MCF 10A (cell line): ENCODE results near the gene TAF9. TPM values are rescaled to one million over a fixed set of nuclear protein-coding genes. Genes with fewer than 3 reads are reported as not detected.

Experiments
- BruUV-seq: library from RNA; stranded (reverse); fragments of 400-500 nt; replicated peaks from 2 replicates; lab custom pipeline; 2021; lab: Mats Ljungman, UMichigan
- CTCF ChIA-PET: fragments of 300-600 bp; sonication (Branson Sonifier 250); formaldehyde crosslinking; extraction: SDS; loops from one replicate; lab custom pipeline; 2021; ENCODE audit warnings: antibody characterized with exemption, inconsistent platforms; lab: Yijun Ruan, JAX
- POLR2A ChIA-PET: fragments of 300-600, 350-650 bp; sonication (Branson Sonifier 250); formaldehyde crosslinking; extraction: SDS; loops from one replicate; lab custom pipeline; 2020; ENCODE audit warnings: antibody characterized with exemption, inconsistent platforms; lab: Yijun Ruan, JAX
- DNase-seq: peaks from one replicate; pipeline ENCODE4 v3.0.0-alpha.2; 2018; ENCODE audit not compliant: unreplicated experiment
- H3K27ac Mint-ChIP-seq: one replicate; pipeline ENCODE4 v1.8.0; 2022; ENCODE audit warnings: mild to moderate bottlenecking, low read depth, mixed read lengths; ENCODE audit not compliant: unreplicated experiment
- H3K27me3 Mint-ChIP-seq: one replicate; pipeline ENCODE4 v1.8.0; 2022; ENCODE audit warnings: mixed read lengths; ENCODE audit not compliant: insufficient read depth, unreplicated experiment
- H3K36me3 Mint-ChIP-seq: one replicate; pipeline ENCODE4 v1.8.0; 2022; ENCODE audit warnings: mild to moderate bottlenecking, moderate library complexity, mixed read lengths; ENCODE audit not compliant: insufficient read depth, unreplicated experiment
- H3K4me1 Mint-ChIP-seq: one replicate; pipeline ENCODE4 v1.8.0; 2022; ENCODE audit warnings: mixed read lengths; ENCODE audit not compliant: insufficient read depth, unreplicated experiment
- H3K4me3 Mint-ChIP-seq: one replicate; pipeline ENCODE4 v1.8.0; 2022; ENCODE audit warnings: mild to moderate bottlenecking, moderate library complexity, mixed read lengths; ENCODE audit not compliant: unreplicated experiment
- H3K9me3 Mint-ChIP-seq: one replicate; pipeline ENCODE4 v1.8.0; 2022; ENCODE audit warnings: mixed read lengths; ENCODE audit not compliant: unreplicated experiment
- CTCF ChIP-seq: fragments of 200-600 bp; IDR thresholded peaks from one replicate; pipeline ENCODE4 v1.8.0; 2022; ENCODE audit warnings: antibody characterized with exemption, mild to moderate bottlenecking; ENCODE audit not compliant: unreplicated experiment
- intact Hi-C: fragments of 100-400 bp; cut with micrococcal nuclease; formaldehyde crosslinking; loops from 2 replicates; pipeline ENCODE4 v1.14.1; 2022
- total RNA-seq: library from RNA; stranded (reverse); gene quantifications from 2 replicates; pipeline ENCODE4 v1.2.3, GENCODE V29; 2022

TAF9 gene
- total RNA-seq, 1 experiment from 2014 or later: 149 TPM

DNA sequence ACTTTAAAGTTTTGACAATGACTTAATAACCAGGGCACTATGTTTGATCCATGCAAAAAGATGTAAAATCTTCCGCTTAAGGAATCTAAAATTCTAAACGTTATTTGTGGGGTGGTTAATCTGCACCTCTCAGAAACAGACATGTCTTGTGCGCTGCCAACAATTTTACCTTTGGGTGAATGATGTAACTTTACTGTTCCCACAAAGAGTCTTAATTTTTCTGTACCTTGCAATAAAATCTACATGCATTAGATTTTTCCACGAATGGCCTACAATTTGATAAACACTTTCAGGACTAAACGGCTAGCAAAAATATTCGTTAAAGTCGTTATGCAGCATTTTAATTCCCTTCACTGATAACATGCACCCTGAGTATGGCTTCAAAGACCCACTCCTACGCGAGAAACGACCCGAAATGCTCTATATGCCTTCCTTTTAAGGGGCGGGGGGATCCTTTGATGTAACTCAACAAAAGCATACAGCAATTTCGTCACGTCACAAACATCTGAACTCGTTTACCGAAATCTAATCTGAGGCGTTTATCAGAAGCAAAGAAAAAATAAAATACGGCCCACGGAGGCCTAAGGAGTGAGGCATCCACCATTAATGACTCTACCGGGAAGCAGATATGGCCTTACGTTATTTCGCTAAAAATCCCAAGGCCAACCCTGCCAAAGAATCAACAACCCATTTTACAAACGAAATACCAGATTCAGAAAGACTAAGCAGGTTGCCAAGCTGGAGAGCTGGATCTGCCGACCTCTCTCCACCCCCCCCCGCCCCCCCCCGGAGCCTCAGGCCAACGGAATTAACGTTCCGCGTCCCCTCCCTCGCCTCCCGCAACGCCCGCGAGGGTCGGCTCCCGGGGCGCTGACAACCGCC lies 621 bp downstream of the TAF9 start:
- Mint-ChIP-seq H3K27me3 (no peaks in the 10 kb centered on the region), H3K36me3 (peaks cover 37% of the 10 kb centered on the region), H3K27ac (peak overlapping the region; percentile 99), H3K4me1 (peaks cover 28% of the 10 kb centered on the region), H3K9me3 (no peaks in the 10 kb centered on the region), H3K4me3 (peak overlapping the region; percentile 79)
- CTCF ChIA-PET: no interaction called here
- TSS peak; percentile 57 for BruUV-seq
- DNase-seq: peak; percentile 34
- intact Hi-C loops: loop anchor here (1.0 kb wide), 1 partner anchor 275 kb away; no protein-coding TSS in a partner anchor
- POLR2A ChIA-PET: interaction anchor here (0.6 to 1.8 kb wide), 4 partner anchors 13 to 134 kb away, joined by 3 to 12 read pairs (median 4); partner anchors contain the start of gene CDK7
- TF ChIP-seq CTCF: no peak

GRCh38 chr5:69367697-69368279 lies 1.5 kb downstream of the TAF9 start:
- intact Hi-C loops: no loop called here
- peak overlapping the region; percentile 79 for H3K4me3 Mint-ChIP-seq
- TF ChIP-seq CTCF: peak; percentile 8
- peaks cover 38% of the 10 kb centered on the region for H3K36me3 Mint-ChIP-seq
- H3K27me3 Mint-ChIP-seq: no peaks in the 10 kb centered on the region
- ChIA-PET POLR2A (interaction anchor here (1.0 to 1.5 kb wide), 2 partner anchors 14 to 133 kb away, joined by 3 to 4 read pairs; partner anchors contain the start of gene CDK7), CTCF (interaction anchor here (0.6 to 1.2 kb wide), 2 partner anchors 150 to 163 kb away, joined by 3 read pairs; a partner anchor contains a TSS)
- no peak for DNase-seq
- H3K4me1 Mint-ChIP-seq: peaks cover 27% of the 10 kb centered on the region
- H3K9me3 Mint-ChIP-seq: no peaks in the 10 kb centered on the region
- BruUV-seq: no TSS peak
- peak overlapping the region; percentile 99 for H3K27ac Mint-ChIP-seq

GRCh38 chr5:69364850-69365249 lies 4.5 kb downstream of the TAF9 start:
- Mint-ChIP-seq H3K9me3 (no peaks in the 10 kb centered on the region), H3K27me3 (no peaks in the 10 kb centered on the region), H3K27ac (no peak overlapping the region), H3K36me3 (peaks cover 61% of the 10 kb centered on the region), H3K4me3 (no peak overlapping the region), H3K4me1 (peaks cover 12% of the 10 kb centered on the region)
- TF ChIP-seq CTCF: no peak
- no TSS peak for BruUV-seq
- ChIA-PET POLR2A (no interaction called here), CTCF (interaction anchor here (0.6 kb wide), 1 partner anchor 315 kb away, joined by 4 read pairs; no protein-coding TSS in a partner anchor)
- no peak for DNase-seq
- intact Hi-C loops: no loop called here

GRCh38 chr5:69364414-69364813 lies 4.9 kb downstream of the TAF9 start:
- Mint-ChIP-seq H3K9me3 (no peaks in the 10 kb centered on the region), H3K27me3 (no peaks in the 10 kb centered on the region), H3K27ac (no peak overlapping the region), H3K4me3 (no peak overlapping the region), H3K4me1 (peaks cover 12% of the 10 kb centered on the region), H3K36me3 (peaks cover 62% of the 10 kb centered on the region)
- intact Hi-C loops: no loop called here
- ChIA-PET CTCF (interaction anchor here (0.6 kb wide), 1 partner anchor 315 kb away, joined by 4 read pairs; no protein-coding TSS in a partner anchor), POLR2A (no interaction called here)
- TF ChIP-seq CTCF: peak; percentile 18
- no peak for DNase-seq
- BruUV-seq: no TSS peak
